NCI-H82 (cell line): Measurements from ENCODE around the gene HGS.
A peak's percentile ranks its signal among the peaks of the same experiment; 100 is the strongest.

Experiments used
- DNase-seq: peaks from one replicate; lab custom pipeline; 2025; lab: John Stamatoyannopoulos, UW

HGS gene, protein sequence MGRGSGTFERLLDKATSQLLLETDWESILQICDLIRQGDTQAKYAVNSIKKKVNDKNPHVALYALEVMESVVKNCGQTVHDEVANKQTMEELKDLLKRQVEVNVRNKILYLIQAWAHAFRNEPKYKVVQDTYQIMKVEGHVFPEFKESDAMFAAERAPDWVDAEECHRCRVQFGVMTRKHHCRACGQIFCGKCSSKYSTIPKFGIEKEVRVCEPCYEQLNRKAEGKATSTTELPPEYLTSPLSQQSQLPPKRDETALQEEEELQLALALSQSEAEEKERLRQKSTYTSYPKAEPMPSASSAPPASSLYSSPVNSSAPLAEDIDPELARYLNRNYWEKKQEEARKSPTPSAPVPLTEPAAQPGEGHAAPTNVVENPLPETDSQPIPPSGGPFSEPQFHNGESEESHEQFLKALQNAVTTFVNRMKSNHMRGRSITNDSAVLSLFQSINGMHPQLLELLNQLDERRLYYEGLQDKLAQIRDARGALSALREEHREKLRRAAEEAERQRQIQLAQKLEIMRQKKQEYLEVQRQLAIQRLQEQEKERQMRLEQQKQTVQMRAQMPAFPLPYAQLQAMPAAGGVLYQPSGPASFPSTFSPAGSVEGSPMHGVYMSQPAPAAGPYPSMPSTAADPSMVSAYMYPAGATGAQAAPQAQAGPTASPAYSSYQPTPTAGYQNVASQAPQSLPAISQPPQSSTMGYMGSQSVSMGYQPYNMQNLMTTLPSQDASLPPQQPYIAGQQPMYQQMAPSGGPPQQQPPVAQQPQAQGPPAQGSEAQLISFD

DNA sequence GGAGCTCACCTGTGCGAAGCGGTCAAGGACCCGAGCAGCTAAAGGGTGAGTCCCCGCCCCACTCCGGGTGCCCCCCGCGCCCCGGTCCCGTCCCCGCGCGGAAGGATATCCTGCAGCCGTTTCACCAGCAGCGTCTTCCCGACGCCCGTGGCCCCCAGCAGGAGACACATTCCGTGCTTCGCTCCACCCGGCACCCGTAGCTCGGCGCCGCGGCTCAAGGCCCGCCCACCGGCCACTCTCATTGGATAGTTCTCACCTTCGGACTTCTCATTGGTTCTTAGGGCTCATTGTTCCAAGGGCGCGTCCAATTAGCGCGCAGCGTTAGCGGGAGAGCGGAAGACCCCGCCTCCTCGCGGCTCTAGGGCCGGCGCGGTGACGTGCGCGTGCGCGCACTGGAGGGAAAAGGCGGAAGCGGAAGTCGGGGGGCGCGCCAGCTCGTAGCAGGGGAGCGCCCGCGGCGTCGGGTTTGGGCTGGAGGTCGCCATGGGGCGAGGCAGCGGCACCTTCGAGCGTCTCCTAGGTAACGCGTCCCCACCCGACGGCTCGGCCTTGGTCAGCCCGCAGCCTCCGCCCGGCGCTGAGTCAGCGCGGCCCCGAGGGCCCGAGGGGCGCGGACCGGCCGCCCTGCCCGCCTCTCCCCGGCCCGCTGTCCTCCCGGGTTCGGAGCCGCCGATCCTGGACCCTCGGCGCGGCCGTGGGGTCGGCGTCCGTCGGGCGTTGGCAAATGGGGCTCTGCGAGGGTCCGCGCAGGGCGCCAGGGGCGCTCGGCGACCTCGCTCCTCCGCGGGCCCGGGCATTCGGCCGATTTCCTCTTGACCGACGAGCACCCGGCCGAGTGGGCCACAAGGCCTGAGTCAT lies at the start of gene HGS, which contains the start of gene ARL16:
Gene HGS (plus strand): TSS at position 428 of the 858 bp plus-strand sequence. CDS start 56 bp downstream, at position 484.
Gene ARL16 (minus strand): TSS at position 214 of the 858 bp plus-strand sequence. CDS start 44 bp downstream, at position 170.
- DNase-seq, result peak; percentile 99

DNA sequence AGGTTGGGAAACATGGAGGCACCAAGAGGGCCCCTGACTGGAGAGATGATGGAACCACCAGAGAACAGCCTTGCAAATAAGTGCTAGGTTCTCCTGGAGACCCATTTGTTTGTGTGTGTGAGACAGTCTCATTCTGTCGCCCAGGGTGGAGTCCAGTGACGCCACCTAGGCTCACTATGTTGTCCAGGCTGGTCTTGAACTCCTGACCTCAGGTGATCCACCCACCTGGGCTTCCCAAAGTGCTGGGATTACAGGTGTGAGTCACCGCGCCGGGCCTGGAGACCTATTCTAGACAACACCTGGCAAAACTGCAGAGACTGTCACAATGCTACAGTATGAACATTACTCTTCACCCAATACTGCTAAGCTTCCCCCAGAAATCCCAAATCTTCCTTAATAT lies 48.4 kb upstream of the HGS start:
- DNase-seq, result no peak

DNA sequence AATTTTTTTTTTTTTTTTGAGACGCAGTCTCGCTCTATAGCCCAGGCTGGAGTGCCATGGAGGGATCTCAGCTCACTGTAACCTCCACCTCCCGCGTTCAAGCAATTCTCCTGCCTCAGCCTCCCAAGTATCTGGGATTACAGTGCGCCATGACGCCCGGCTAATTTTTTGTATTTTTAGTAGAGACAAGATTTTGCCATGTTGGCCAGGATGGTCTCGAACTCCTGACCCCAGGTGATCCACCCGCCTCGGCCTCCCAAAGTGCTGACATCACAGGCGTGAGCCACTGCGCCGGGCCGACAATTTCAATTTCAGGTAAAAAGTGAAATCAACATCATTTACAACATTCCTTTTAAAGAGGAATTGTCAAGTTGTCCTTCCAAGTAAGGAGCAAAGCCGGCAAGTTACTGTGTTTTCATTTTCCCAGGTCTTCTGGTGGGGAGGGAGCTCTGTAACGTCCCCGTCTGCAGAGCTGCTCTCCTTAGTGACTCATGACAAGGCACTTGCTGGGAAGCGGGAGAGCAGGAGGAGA lies 47.8 kb upstream of the HGS start:
- DNase-seq, result no peak

DNA sequence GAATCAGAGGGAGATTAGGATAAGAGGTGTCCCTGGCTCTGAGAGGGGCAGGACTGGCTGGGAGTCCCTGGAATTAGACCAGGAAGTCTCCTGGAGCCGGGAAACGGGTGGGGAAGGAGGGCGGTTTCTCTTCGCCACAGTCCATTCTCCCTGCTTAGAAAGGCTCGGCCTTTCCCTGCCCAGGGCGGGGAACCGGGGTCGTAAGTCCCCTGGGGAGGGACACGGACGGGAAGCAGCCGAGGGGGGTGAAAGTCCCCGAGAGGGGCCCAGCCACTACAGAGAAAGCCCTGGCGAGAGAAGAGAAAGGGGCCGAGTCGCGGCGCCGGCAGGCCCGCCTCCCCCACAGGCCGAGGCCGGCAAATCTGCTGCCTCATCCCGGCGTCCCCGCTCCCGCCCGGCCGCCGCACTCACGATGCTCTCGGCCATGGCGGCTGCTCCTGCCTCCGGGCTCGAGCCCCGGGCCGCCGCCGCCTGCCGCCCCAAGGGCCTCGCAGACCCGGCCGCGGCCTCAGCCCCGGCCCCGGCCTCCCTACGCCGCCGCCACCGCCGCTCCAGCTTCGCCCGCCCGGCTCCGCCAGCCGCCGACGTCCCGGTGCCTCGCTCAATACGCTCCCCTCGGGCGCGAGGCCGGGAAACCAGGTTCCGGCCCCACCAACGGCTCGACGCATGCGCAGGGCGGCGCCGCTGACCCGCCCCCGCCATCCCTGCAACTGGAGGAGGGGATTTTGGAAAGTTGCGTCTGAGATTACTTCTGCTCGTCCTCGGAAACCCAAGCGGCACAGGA lies 47.1 kb upstream of the HGS start, which contains the start of the genes NPLOC4 and TSPAN10:
Gene NPLOC4 (minus strand): TSS at position 608 of the 784 bp plus-strand sequence. CDS start 182 bp downstream, at position 426.
Gene TSPAN10 (plus strand): TSS at position 692 of the 784 bp plus-strand sequence. CDS start 5,217 bp downstream, outside the sequence.
- DNase-seq, result peak; percentile 93

DNA sequence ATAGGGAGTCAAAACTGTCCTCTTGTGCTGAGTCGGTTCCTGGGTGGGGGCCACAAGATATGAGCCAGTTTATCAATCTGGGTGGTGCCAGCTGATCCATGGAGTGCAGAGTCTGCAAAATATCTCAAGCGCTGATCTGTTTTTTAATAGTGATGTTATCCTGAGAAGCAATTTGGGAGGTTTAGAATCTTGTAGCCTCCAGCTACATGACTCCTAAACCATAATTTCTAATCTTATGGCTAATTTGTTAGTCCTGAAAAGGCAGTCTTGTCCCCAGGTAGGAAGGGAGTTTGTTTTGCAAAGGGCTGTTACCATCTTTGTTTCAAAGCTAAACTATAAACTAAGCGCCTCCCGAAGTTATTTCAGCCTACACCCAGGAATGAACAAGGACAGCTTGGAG lies 45.1 kb upstream of the HGS start:
- DNase-seq, result no peak

DNA sequence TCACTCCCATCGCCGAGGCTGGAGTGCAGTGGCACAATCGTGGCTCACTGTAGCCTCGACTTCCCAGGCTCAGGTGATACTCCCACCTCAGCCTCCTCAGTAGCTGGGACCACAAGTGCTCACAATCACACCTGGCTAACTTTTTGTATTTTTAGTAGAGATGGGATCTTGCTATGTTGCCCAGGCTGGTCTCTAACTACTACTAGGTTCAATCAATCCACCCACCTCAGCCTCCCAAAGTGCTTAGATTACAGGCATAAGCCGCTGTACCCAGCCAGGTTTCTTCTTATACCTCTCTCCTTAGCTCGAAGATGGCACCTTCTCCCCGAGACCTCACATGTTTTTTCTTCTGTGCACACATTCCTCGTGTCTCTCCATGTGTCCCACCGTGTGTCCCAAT lies 43.8 kb upstream of the HGS start:
- DNase-seq, result no peak

DNA sequence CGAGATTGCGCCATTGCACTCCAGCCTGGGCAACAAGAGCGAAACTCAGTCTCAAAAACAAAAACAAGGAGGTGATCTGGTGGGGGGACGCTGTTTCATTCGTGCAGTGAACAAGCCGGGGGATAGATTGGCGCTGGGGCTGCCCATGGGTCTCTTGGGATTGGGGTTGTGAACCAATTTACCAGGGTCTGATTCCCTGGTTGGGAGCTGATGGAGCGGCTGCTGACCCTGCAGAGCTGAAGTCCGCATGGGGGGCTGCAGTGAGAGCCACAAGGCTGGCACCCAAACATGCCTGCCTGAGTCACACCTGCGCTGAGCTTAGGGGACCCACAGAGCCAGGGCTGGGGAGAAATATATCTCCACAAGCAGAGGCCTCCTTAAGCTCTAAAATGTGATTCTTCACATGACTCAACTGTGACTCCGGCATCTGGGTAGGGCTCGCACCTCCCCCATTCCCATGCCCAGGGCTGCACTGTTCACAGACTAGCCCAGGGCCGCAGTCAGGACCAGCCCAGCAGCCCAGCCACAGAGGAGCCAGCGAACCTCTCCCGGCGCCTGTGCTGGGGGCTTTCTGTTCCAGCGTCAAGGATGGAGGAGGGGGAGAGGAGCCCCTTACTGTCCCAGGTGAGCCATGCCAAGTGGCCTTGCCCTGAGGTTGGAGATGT lies 41.9 kb upstream of the HGS start:
- peak; percentile 38 for DNase-seq

DNA sequence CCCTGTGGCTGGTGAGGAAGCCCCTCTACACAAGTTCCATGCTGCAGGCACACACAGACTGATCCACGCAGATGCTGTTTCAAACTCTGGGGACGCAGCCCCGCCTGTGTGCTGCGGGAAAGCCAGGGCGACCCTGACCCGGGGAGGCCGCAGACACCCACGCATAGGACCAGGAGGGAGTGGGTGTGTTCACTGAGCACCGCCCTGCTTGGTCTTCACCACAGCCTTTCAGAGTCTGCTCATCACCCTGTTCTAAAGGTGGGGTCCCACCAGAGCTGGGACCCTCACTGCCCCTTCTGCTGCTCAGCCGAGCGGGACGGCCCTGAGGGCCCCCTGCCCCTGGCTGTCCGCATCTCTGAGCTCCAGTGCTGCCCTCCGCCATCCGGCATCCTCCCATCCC lies 39.3 kb upstream of the HGS start:
- no peak for DNase-seq

DNA sequence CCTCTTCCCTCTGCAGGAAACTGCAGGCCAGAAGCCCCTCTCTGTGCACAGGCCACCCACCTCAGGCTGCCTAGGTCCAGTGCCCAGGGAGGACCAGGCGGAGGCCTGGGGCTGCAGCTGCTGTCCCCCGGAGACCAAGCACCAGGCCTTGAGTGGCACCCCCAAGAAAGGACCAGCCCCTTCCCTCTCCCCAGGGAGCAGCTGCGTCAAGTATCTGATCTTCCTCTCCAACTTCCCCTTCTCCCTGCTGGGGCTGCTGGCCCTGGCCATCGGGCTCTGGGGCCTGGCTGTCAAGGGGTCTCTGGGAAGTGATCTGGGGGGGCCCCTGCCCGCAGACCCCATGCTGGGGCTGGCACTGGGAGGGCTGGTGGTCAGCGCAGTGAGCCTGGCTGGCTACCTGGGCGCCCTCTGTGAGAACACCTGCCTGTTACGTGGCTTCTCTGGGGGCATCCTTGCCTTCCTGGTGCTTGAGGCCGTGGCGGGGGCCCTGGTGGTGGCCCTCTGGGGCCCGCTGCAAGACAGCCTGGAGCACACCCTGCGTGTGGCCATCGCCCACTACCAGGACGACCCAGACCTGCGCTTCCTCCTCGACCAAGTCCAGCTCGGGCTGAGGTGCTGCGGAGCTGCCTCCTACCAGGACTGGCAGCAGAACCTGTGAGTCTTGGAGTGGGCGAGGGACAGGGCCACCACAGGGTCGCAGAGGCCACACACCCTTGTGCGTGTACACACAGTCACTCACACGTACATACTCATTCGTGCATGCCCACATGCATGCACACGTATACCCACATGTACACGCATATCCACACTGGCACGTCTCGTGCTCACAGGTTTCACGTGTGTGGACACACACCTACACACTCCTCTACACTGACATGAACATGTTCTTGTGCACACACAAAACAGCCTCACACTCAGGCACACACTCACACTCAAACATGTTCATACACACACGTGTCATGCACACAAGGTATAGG lies 38.5 kb upstream of the HGS start:
- no peak for DNase-seq

DNA sequence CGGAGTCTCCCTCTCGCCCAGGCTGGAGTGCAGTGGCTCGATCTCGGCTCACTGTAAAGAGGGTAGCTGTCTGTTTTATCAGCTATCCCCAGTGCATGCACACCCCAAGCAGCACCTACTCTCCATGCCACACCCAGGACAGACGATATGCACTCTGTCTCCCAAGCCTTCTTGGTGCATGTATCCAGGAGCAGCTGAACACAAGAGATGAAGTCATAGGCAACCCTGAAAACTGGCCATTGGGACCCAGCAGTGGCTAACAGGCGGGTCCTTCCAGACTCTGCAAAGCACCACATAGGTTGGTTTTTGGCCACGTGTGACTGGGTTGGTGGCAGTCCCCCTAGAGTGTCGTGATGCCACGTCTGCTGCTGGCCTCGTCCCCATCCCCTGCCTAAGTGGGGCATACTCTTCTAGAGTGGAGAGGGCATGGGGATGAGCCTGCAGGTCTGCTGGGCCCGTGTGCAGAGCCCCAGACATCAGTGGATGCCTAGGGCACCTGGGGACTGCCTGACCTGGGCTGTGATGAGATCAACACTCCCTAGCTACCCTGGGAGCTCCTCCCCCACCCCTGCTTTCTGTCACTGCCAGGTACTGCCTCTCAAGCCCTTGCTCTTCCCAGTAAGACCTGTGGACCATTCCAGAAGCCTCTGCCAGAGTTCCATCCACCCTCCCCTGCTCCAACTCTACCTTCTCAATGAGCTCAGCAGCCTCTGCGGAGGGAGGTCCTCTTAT lies 36.8 kb upstream of the HGS start:
- no peak for DNase-seq

DNA sequence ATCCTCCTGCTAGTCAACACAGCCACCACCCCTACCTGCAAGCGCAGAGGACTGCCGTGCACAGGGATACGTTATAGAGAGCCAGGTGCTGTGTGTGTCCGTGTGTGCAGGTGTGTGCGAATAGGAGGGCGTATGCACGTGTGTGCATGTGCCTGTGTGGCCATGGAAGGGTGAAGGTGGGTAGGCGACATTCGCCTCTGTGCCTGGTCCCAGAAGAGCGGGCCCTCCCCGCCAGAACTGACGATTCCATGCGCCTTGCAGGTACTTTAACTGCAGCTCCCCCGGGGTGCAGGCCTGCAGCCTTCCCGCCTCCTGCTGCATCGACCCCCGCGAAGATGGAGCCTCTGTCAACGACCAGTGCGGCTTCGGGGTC lies 36.2 kb upstream of the HGS start:
- DNase-seq, result no peak

DNA sequence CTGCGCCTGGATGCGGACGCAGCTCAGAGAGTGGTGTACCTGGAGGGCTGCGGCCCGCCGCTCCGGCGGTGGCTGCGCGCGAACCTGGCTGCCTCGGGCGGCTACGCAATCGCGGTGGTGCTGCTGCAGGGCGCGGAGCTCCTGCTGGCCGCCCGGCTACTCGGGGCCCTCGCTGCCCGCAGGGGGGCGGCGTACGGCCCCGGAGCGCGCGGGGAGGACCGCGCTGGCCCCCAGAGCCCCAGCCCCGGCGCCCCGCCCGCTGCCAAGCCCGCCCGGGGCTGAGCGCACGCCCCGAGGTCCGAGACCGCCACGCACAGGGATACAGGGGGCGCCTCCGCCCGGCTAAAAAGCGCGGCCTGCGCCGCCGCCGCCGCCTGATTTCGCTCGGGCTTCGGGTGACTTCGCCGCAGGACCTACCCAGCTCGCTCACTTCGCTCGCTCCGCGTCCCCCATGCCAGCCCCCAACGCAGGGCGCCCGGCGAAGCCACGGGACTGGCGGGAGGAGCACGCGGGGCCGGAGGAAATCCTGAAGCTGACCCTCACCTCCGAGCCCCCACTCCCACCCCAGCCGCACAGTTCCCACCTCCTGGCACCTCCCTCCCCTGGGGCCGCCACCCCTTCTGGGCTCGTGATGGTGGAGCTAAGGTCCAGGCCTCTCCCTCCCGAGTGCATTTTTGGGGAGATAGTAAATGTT lies 35.7 kb upstream of the HGS start:
- DNase-seq, result no peak

DNA sequence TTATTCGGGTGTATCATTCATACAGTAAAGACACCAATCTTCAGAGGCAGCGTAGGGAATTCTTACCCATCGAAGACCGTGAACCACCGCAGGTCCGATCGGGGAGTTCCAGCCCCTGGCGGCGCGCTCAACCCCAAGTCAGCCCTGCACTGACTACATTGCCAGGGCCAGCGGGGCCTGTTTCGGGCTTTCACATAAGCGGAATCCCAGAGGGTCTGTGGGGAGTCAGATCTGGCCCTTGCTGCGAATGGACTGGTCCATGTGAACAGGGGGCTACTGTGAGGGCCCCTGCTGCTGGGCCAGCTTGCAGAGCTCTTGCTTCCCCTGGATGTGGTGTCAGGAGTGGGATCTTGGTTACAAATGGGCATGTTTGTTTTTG lies 35.1 kb upstream of the HGS start:
- no peak for DNase-seq

DNA sequence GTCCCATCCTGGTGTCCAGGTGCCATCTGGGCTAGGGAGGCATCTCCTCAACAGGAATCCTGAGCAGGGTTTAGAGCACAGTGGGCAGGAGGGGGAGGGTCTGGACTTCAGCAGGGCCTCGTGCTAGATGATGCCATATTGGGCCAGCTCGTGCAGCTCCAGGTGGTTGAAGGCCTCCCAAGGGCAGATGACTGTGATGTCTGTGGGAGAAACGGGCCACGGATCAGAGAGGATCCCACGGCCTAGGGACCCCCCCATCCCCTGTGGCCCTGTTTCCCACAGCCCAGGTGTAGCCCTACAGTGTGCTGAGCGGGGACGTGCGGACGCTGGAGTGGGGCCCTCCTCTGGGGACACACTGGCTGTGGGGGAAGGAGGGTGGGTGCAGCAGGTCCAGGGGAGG lies 32.9 kb upstream of the HGS start:
- no peak for DNase-seq

DNA sequence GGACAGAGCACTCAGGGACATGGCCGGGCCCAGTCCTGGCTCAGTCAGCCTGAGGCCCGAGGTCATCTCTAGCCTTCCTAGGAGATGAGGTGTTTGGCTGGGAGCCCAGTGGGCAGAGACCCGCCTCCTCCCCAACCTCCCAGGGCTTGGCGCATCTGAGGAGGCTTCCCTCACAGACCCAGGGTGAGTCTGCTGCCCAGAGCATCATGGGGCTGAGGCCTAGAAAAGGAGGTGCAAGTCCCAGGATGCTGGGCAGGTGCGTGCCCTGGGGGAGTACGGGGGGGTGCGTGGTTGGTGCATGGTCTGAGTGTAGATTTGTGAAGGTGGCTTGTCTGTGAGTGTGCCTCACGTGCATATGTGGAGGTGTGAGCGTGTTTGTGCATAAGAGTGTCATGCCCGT lies 32.1 kb upstream of the HGS start:
- DNase-seq, result no peak

DNA sequence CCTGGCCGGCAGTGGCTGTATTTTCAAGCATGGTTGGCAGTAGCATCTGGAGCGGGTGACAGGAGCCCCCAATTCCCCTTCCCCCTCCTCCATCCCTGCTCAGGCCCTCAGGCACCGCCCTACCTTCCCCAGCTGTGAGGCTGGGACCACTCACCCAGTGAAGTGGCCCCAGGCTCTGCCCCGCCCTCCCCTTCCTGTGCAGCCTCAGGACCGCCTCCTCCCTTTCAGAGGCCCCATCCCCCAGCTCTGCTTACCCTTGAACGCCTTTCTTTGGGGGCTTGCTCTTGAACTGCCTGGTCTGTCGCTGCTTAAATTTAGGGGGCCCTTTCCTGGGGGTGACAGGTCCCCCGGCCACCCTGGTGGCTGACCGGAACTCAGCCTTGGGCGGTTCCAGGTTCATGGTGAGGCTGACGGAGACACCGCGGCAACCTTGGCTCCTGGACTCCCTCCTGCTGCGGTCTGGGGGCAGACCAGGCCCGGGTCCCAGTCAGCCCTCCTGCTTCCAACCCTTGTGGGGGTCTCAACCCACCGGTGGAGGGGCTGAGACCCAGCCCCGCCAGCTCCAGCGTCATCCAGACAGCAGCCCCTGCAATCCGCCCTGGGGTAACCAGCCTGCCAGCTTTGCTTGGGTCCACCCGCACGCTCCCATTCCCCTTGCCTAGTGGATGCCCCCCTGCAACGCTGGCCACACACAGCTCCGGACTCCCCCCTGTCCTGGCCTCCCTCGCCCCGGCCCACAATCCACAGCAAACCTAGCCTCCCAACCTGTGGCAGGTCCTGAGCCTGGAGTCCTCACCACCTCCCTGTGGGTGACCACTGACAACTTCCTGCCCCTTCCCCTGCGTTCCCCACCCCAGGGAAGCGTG lies 30.7 kb upstream of the HGS start:
- peak; percentile 76 for DNase-seq
